CD14-positive monocyte (primary cell): ENCODE data around the gene PRKAR1A. TPM values are rescaled to one million over a fixed set of nuclear protein-coding genes. Genes with fewer than 3 reads are reported as not detected.

Source experiments
- DNase-seq, 3 donors: peaks; one replicate each; pipeline ENCODE4 v3.0.0-alpha.2; 2011 to 2022
- H2AFZ ChIP-seq: 2 replicates; pipeline ENCODE4 v1.6.0; 2012; ENCODE audit warnings: mild to moderate bottlenecking, low read depth, low read length, inconsistent platforms; ENCODE audit not compliant: insufficient read depth, poor library complexity, severe bottlenecking
- H3K27ac ChIP-seq, 2 donors: 1 replicate in 1 of 2; 2 replicates in 1 of 2; pipeline ENCODE4 v1.5.1; 2012 to 2013; ENCODE audit warnings: low read length in 2 of 2, control low read depth in 1 of 2, inconsistent platforms in 1 of 2, low read depth in 1 of 2, mild to moderate bottlenecking in 1 of 2
- H3K27me3 ChIP-seq, 2 donors: one replicate each; pipeline versions ENCODE4 v1.6.0 to v1.6.1; 2011 to 2013; ENCODE audit warnings: low read length in 2 of 2; ENCODE audit not compliant: control insufficient read depth in 2 of 2, insufficient read depth in 2 of 2
- H3K36me3 ChIP-seq, 2 donors: replicated peaks in 1 of 2; 1 replicate in 1 of 2; 2 replicates in 1 of 2; pipeline versions ENCODE4 v1.5.1 to v1.6.1; 2012 to 2013; ENCODE audit warnings: low read length in 2 of 2, control low read depth in 1 of 2, inconsistent platforms in 1 of 2, mild to moderate bottlenecking in 1 of 2; ENCODE audit not compliant: insufficient read depth in 2 of 2, control insufficient read depth in 1 of 2
- H3K4me1 ChIP-seq, 2 donors: 1 replicate in 1 of 2; 2 replicates in 1 of 2; pipeline versions ENCODE4 v1.5.1 to v1.6.1; 2012 to 2013; ENCODE audit warnings: low read length in 2 of 2, control low read depth in 1 of 2, inconsistent platforms in 1 of 2, mild to moderate bottlenecking in 1 of 2, moderate library complexity in 1 of 2; ENCODE audit not compliant: insufficient read depth in 2 of 2, control insufficient read depth in 1 of 2
- H3K4me2 ChIP-seq: replicated peaks from 2 replicates; pipeline ENCODE3; 2012; ENCODE audit warnings: low read length, moderate library complexity, mild to moderate bottlenecking; ENCODE audit not compliant: poor library complexity, severe bottlenecking; ENCODE audit errors: extremely low read depth
- H3K4me3 ChIP-seq, 3 experiments: fragments of 200-600 bp in 1 of 3; sonication (generic) in 1 of 3; replicated peaks in 1 of 3; 1 replicate in 2 of 3; 2 replicates in 1 of 3; pipeline ENCODE4 v1.5.1; 2011 to 2013; ENCODE audit warnings: low read length in 3 of 3, mild to moderate bottlenecking in 3 of 3, control low read depth in 2 of 3, low read depth in 2 of 3, inconsistent platforms in 1 of 3, moderate library complexity in 1 of 3
- H3K79me2 ChIP-seq: 2 replicates; pipeline ENCODE4 v1.6.0; 2012; ENCODE audit warnings: mild to moderate bottlenecking, control low read depth, inconsistent platforms, low read length, moderate library complexity; ENCODE audit not compliant: insufficient read depth
- H3K9ac ChIP-seq: 2 replicates; pipeline ENCODE4 v1.6.0; 2017; ENCODE audit warnings: low read length, mild to moderate bottlenecking; ENCODE audit not compliant: insufficient read depth, poor library complexity, severe bottlenecking
- H3K9me3 ChIP-seq, 2 donors: replicated peaks in 1 of 2; 1 replicate in 1 of 2; 2 replicates in 1 of 2; pipeline versions ENCODE4 v1.5.1 to v1.6.1; 2012 to 2013; ENCODE audit warnings: low read length in 2 of 2, control low read depth in 1 of 2; ENCODE audit not compliant: control insufficient read depth in 1 of 2, insufficient read depth in 1 of 2
- H4K20me1 ChIP-seq: 2 replicates; pipeline ENCODE4 v1.6.0; 2012; ENCODE audit warnings: mild to moderate bottlenecking, low read length, control low read depth, moderate library complexity; ENCODE audit not compliant: insufficient read depth
- H3K27ac Mint-ChIP-seq, 7 donors: one replicate each; pipeline ENCODE4 v1.8.0; 2020; ENCODE audit warnings: mild to moderate bottlenecking in 7 of 7, mixed read lengths in 7 of 7, moderate library complexity in 6 of 7, inconsistent platforms in 2 of 7
- H3K27me3 Mint-ChIP-seq, 3 donors: one replicate each; pipeline ENCODE4 v1.8.0; 2021 to 2022; ENCODE audit warnings: low read depth in 3 of 3, mild to moderate bottlenecking in 3 of 3, mixed read lengths in 3 of 3, moderate library complexity in 3 of 3, inconsistent platforms in 1 of 3
- H3K36me3 Mint-ChIP-seq, 2 donors: one replicate each; pipeline ENCODE4 v1.8.0; 2020; ENCODE audit warnings: mixed read lengths in 2 of 2, inconsistent platforms in 1 of 2, mild to moderate bottlenecking in 1 of 2
- H3K4me1 Mint-ChIP-seq: one replicate; pipeline ENCODE4 v1.8.0; 2020; ENCODE audit warnings: mild to moderate bottlenecking, mixed read lengths
- H3K4me3 Mint-ChIP-seq, 2 donors: one replicate each; pipeline ENCODE4 v1.8.0; 2020; ENCODE audit warnings: mild to moderate bottlenecking in 2 of 2, mixed read lengths in 2 of 2, moderate library complexity in 1 of 2
- H3K9me3 Mint-ChIP-seq, 7 donors: one replicate each; pipeline ENCODE4 v1.8.0; 2020 to 2022; ENCODE audit warnings: mixed read lengths in 7 of 7, mild to moderate bottlenecking in 6 of 7, moderate library complexity in 6 of 7, inconsistent platforms in 2 of 7
- WGBS: methylation state at CpG from one replicate; pipeline ENCODE4 v1.1.5; 2013; ENCODE audit warnings: missing lambda C conversion rate; ENCODE audit not compliant: insufficient coverage; 5-methylcytosine and 5-hydroxymethylcytosine counted together
- intact Hi-C, 2 donors: fragments of 100-400 bp; cut with micrococcal nuclease; formaldehyde crosslinking; loops; one replicate each; pipeline versions ENCODE4 v1.15.0 to v1.15.1; 2023
- polyA plus RNA-seq, 3 donors: library from polyadenylated mRNA; depleted of rRNA in 1 of 3; unstranded in 2 of 3; stranded (reverse) in 1 of 3; fragments of 300-500 nt in 2 of 3; fragments of >200 nt in 1 of 3; fragmentation: Illumina TruSeq in 2 of 3; gene quantifications; 1 replicate in 2 of 3; 2 replicates in 1 of 3; pipeline ENCODE4 v1.2.3, GENCODE V29; 2012 to 2021
- TF ChIP-seq, protein P1 (sequence below): fragments of 200-600 bp; IDR thresholded peaks from one replicate; pipeline ENCODE4 v1.8.0; 2022; ENCODE audit warnings: antibody characterized with exemption, mild to moderate bottlenecking

Gene PRKAR1A
- polyA plus RNA-seq, 3 donors: 91.9 to 436 (median 300) TPM

DNA sequence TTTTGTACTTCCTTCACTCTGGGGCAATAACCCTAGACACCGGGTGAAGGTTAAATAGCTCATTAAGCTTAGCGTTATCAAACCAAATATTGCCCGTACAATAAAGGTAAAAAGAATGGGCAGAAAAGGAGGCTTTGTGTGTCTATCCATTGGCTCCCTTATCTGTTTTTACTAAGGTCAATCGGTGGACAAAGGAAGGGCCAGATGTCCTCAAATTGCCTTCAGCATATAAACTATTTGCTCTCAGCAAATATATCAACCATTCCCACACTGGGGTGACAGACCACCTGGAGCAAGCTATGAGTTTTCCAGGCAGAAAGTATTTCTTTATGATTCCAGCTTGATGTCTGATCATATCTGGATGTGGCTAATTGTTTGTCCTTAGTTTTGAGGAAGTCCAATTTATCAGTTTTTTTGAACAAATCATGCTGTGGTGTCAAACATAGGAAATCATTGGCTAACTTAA lies 29.6 kb upstream of the PRKAR1A start:
- no peak overlapping the region for H3K27ac ChIP-seq
- H3K9me3 ChIP-seq: peaks cover 10 to 12% of the 10 kb centered on the region in 2 donors
- H3K4me3 Mint-ChIP-seq: no peak overlapping the region
- H3K9ac ChIP-seq: no peak overlapping the region
- no peaks in the 10 kb centered on the region for H3K36me3 Mint-ChIP-seq
- TF ChIP-seq, protein P1, sequence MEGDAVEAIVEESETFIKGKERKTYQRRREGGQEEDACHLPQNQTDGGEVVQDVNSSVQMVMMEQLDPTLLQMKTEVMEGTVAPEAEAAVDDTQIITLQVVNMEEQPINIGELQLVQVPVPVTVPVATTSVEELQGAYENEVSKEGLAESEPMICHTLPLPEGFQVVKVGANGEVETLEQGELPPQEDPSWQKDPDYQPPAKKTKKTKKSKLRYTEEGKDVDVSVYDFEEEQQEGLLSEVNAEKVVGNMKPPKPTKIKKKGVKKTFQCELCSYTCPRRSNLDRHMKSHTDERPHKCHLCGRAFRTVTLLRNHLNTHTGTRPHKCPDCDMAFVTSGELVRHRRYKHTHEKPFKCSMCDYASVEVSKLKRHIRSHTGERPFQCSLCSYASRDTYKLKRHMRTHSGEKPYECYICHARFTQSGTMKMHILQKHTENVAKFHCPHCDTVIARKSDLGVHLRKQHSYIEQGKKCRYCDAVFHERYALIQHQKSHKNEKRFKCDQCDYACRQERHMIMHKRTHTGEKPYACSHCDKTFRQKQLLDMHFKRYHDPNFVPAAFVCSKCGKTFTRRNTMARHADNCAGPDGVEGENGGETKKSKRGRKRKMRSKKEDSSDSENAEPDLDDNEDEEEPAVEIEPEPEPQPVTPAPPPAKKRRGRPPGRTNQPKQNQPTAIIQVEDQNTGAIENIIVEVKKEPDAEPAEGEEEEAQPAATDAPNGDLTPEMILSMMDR: no peak
- H3K4me2 ChIP-seq: no peak overlapping the region
- no peaks in the 10 kb centered on the region for H4K20me1 ChIP-seq
- 80% methylated on average over 1 of the region's 4 CpGs for whole genome bisulfite sequencing
- H3K36me3 ChIP-seq: no peaks in the 10 kb centered on the region
- H2AFZ ChIP-seq: no peak overlapping the region
- no peak overlapping the region for H3K27ac Mint-ChIP-seq
- peaks cover 5 to 14% (median 8%) of the 10 kb centered on the region in 7 donors for H3K9me3 Mint-ChIP-seq
- H3K27me3 Mint-ChIP-seq: peaks cover 0 to 2% (median 0%) of the 10 kb centered on the region in 3 donors
- peaks cover 34% of the 10 kb centered on the region for H3K4me1 Mint-ChIP-seq
- peaks cover 36 to 41% of the 10 kb centered on the region in 2 donors for H3K4me1 ChIP-seq
- intact Hi-C loops: no loop called here
- no peak for DNase-seq
- no peaks in the 10 kb centered on the region for H3K79me2 ChIP-seq
- H3K4me3 ChIP-seq: no peak overlapping the region
- no peaks in the 10 kb centered on the region for H3K27me3 ChIP-seq

- H3K36me3 ChIP-seq: no peaks in the 10 kb centered on the region
- Mint-ChIP-seq H3K4me3 (no peak overlapping the region), H3K27ac (peak overlapping the region in 1 of 7 donors; percentile 8), H3K9me3 (peaks cover 3 to 11% (median 9%) of the 10 kb centered on the region in 7 donors), H3K4me1 (peaks cover 44% of the 10 kb centered on the region), H3K27me3 (peaks cover 0 to 2% (median 0%) of the 10 kb centered on the region in 3 donors), H3K36me3 (no peaks in the 10 kb centered on the region)
- peaks cover 48 to 53% of the 10 kb centered on the region in 2 donors for H3K4me1 ChIP-seq
- no peaks in the 10 kb centered on the region for H3K27me3 ChIP-seq
- H2AFZ ChIP-seq: no peak overlapping the region
- H3K4me3 ChIP-seq: no peak overlapping the region
- no peak for DNase-seq
- H3K9ac ChIP-seq: no peak overlapping the region
- intact Hi-C loops: no loop called here
- no CpG with 5 or more reads among the region's 2 CpGs for WGBS
- H3K27ac ChIP-seq: no peak overlapping the region
- TF ChIP-seq, protein P1: no peak
- no peaks in the 10 kb centered on the region for H4K20me1 ChIP-seq
- H3K4me2 ChIP-seq: no peak overlapping the region
- H3K9me3 ChIP-seq: peaks cover 10 to 11% of the 10 kb centered on the region in 2 donors
- no peaks in the 10 kb centered on the region for H3K79me2 ChIP-seq
These were observed 27.8 kb upstream of the PRKAR1A start for GRCh38 chr17:68484458-68484857.
